Activated CD4-positive, alpha-beta T cell treated with anti-CD3 and anti-CD28 coated beads for 24 hours (primary cell): Measurements from ENCODE around the gene SEC14L6.
A peak's percentile ranks its signal among the peaks of the same experiment; 100 is the strongest.

Experiments
- DNase-seq, 2 donors: peaks; one replicate each; pipeline ENCODE4 v3.0.0-alpha.2; 2020; ENCODE audit warnings: low read depth in 2 of 2

The SEC14L6 gene

DNA sequence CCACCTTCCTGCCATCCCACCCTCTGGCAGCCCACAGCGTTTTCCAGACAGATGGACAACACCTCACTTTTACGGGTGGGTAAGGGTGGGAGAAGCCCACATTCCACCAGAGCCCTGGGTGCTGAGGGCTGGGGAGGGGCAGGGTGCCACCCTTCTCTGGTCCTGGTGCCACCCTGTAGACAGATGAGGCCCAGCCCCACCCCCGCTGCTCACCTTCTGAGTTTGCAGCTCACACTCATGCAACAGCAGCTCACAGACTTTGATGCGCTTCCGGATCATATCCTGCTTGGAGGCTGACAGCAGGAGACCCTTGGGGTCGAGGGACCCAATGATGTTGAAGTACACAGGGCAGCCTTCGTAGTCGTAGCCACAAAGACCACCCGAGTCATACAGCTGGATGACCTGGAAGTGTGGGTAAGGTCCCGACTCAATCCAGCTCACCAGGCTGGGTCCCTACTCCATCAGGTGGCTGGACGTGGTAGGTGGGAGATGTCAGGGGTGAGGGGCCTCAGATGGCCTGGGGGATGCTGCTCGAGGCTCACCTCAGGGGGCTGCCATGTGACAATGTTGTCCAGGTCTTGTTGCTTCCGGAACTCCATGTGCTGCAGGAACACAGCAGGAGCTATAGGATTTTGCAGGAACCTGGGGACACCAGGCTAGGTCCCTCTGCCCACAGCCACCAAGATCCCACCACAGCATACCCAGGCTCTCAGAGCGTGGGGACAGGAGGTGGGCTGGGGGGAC is 51.3 kb downstream of the SEC14L6 start:
- DNase-seq, result no peak

DNA sequence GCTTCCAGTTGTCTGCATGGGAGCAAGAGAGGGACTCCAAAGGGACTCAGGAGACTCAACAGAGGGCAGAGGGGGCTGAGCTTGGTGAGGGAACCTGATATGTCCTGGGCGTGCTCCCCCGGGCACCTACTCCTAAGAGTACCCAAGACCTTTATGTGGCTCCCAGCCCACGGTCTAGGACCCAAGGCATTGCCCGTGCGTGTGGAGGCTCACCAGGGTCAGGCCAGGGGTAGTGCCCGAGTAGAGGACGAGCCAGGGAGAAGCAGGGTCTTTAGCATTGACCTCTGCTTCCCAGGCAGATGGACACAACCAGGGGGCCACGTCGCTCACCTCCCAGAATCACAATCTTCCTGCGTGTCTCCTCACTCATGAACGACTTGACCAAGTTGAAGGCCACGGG is 54.4 kb downstream of the SEC14L6 start:
- no peak for DNase-seq

DNA sequence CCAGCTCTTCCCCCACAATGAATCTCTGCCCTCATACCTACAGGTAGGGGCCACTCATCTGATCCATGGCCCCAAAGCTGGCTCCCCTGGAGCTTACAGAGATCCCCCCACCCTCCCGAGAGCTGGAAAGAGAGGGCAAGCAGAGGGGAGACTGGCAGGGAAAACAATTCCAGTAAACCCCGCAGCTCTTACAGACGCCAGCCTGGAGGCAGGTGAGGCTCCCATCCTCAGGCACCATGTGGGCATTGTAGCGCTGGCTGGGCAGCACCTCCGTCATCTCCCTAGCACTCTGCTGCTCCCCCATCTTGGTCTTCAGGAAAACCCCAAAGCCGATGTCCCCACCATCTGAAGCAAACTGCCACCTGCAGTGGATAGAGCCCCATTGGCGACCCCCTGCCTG is 55.2 kb downstream of the SEC14L6 start:
- no peak for DNase-seq

DNA sequence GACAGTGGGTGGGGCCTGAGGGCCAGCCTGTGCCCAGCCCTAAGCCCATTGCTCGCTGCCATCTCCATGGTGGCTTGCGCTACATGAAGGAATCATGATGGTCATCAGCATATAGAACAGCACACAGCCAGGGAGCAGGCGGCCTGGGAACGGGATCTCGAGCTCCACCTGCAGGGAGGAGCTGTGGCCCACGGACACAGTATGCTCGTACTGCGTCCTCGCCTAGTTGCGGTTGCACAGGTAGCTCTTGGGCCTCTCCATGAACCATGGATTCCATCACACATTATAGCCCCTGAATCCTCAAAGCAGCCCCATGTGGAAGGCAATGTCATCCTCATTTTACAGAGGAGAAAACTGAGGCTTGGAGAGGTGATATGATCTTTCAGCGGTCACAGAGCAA is 56.1 kb downstream of the SEC14L6 start:
- DNase-seq, result no peak

DNA sequence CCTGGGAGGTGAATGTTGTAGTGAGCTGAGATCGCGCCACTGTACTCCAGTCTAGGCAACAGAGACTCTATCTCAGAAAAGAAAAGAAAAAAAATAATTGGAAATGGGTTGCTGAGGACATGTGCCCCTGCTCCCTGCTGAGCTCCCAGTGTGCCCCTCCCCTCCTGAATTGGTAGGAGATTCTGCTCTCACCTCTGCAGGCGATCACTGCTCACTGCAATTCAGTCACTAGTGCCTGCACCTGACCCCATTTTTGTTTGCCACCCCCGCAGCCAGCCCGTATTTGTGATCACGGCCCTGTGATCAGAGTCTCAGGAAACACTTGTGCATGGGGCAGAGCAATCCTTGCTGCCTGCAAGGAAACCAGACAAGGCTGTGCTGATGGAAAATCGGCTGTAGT is 58.4 kb downstream of the SEC14L6 start:
- no peak for DNase-seq

DNA sequence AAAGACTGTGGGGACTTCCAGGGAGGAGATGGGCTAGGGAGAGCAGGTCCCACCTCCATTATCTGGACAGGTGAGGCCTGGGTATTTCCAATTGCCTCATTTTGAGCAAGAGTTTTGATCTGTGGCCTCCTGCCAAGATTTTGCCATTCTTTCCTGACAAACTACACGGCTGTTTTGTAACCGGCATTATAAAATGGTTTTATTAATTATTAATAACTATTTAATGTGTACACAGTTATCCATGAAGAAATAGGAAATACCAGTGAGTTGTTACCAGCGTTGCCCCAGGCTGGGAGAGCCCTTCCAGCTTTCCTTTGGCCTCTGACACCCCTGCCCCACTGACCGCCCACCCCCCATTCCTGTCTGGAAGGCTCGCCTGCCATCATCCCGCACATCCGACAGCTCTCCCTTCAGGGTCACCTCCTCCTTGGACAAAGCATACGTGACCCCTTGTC is 59.9 kb downstream of the SEC14L6 start:
- no peak for DNase-seq

DNA sequence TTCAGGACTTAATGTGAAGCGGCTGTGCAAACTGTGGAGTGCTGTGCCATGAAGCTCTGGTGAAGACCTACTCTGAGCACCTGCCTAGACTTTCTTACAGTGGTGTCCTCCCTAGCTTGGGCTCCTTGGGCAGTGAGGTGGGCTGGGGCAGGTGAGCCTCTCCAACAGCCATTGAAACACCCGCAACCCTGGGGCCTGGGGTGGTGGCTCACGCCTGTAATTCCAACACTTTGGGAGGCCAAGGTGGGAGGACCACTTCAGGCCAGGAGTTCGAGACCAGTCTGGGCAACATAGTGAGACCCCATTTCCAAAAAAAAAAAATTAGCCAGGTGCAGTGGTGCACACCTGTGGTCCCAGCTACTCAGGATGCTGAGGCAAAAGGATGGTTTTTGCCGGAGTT is 60.4 kb downstream of the SEC14L6 start:
- no peak for DNase-seq

DNA sequence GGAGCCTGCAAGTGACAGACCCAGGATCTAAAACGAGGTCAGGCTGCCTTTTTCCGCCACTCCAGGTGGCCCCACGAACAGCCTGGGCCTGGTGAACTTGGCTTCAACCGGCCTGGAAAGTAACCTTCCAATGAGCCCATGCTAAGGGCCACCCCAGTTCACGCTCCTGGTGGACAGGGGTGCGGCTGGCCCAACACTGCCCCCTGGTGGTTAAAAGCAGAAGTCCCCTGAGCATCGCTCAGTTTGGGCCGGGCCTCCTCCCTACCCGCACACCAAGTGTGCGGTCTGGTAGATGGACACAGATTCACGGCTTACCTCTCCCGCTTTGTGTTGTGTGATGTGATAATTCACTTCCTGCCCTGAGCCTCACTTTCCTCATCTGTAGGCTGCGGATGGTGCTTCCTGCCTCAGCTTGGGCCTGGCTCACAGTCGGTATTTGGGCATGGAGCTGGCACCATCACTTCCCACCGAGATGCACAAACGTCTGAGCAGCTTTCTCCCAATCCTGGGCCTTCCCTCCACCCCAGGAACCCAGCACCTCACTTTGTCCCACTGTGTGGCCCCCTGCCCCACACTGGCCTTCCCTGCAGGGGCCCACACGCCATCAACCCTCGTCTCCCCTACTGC is 61.1 kb downstream of the SEC14L6 start:
- peak; percentile 68 for DNase-seq

DNA sequence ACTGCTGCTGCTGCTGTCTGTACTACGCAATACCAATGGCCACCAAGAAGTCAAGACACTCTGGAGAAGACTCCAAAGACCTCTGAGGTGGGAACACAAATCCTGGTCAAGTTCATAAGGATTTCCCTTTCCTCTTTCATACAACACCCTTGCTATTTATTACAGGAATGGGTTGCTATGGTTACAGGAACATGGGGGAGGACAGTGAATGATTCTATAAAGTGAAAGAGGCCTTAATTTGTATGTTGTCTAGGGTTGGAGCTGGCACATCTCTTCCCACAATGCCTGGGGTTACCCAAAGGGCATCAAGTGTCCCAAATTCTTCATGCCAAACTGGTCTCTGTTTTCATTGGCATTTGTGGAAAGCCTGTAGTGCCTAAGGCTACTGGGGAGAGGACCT is 63.4 kb downstream of the SEC14L6 start:
- no peak for DNase-seq

DNA sequence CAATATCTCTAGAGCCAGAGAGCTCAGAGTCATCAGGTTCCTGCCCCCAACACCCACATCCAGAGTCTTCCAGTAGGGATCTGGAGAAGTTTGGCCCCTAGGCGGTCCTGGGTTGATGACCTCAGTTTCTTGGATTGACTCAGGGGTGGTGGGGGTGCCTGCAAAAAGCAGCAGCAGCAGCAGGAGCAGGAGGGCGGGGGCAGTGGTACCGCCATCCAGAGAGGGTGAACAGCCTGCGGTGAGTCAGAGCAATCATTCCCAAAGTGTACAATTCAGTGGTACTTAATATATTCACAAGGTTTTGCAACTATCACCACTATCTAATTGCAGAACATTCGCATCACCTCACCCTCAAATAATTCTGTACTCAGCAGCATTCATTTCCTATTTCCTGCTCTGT is 64.8 kb downstream of the SEC14L6 start:
- no peak for DNase-seq

DNA sequence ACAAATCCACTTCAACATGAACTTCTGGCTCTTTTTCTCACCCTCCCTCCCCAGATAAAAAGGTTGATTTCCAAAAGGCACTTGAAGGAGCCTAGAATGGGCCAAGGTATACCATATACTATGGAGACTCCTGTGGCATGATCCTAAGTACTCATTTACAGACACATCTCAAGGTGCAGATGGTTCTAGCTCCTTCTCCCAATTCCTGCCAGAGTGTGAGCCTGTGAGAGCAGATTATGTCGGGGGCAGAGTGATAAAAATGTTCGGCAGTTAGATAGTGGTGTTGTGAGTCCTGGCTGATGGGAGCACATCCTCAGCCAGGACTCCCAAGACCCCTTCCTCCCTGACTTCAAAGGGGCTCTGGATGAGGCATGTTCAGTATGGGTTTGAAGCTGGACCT is 66.6 kb downstream of the SEC14L6 start:
- DNase-seq, result no peak

DNA sequence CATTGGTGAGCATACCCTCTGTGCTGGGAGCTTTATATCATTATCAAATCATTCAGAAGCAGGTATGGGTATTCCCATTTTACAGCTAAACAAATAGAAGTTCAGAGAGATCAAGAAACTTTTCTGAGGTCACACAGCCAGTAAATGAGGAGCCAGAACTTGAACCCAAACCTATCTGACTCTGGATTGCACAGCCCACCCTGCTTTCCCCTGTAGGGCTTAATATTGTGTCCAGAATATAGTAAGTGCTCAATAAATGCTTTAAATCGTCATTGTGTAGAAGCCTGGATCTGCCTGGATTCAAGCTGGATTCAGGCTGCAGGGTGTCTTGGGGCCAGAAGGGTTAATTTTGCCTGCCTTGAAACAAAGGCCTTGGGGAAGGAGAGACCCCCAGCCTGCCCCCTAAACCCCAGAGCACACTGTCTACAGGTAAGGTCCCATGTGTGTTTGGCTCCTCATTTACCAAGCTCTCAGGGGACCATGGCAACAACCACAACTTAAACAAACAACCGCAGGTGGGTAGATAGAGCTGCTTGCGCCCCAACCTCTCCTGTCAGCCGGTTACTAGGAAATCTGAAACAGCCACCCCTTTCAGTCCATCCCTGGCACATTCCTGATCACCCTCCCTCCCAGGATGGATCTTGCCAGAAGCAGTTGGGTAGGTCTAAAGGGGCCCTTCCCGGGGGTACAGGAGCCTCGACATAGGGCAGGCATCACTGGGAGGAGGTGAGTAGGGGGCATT is 71.7 kb downstream of the SEC14L6 start:
- no peak for DNase-seq

DNA sequence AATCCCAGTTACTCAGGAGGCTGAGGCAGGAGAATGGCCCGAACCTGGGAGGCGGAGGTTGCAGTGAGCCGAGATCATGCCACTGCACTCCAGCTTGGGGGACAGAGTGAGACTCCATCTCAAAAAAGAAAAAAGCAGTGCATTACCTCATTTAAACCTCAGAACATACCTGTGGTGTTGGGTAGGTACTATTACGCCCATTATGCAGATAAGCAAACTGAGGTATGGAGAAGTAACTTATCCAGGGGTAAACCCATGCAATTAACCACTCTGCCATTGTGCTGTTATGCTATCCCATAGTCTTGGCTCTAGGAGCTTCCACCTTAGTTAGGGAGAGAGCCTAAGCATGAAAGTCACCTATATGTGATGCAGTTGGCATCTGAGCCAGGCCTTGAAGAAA is 72.4 kb downstream of the SEC14L6 start:
- DNase-seq, result no peak

DNA sequence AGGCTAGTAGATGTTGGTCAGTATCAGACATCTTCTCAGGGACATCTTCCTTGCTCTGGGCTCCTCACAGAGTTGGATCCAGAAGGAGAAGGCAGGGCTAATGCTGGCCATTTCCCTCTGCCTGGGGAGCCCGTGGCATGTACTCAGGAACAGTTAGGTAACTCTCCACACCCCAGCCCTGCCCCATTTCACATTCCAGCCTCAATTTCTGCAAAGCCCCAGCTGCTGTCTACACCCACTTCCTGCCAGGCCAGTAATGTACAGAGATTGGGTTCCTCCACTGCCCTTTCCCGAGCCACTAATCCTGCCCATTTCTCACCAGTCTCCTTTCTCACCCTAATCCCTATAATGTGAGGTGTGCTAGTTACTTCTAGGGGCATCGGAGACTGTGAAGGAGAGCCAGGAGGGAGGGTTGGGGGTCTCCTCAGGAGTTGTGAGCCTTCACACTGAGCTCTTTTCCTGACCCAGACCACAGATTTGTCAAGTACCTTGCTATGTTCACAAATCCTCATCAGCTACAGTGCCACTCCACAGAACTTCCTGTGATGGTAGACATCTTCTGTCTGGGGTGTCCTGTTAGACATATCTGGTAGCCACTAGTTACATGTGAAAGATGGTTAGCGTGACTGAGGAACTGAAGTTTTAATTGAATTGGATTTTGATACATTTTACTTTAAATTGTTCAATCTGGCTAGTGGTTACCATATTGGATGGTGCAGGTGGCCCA is 73.4 kb downstream of the SEC14L6 start:
- no peak for DNase-seq
